Posterior vena cava (tissue), 2 donors: ENCODE data around the gene ACTR5. TPM values are rescaled to one million over a fixed set of nuclear protein-coding genes. Genes with fewer than 3 reads are reported as not detected.
A peak's percentile ranks its signal among the peaks of the same experiment; 100 is the strongest.

Experiments
- DNase-seq: peaks from one replicate; pipeline ENCODE4 v3.0.0-alpha.2; 2020; ENCODE audit warnings: low spot score
- intact Hi-C, 2 donors: fragments of 100-400 bp; cut with DNase I; formaldehyde crosslinking; loops; one replicate each; pipeline versions ENCODE4 v1.14.1 to v1.14.2; 2022 to 2023
- total RNA-seq, 2 donors: library from RNA; stranded (reverse); fragmentation: NEBNext Ultra II Directional; extraction: Animal tissue kit (Norgen Biotek cat#: 25700); gene quantifications; one replicate each; pipeline ENCODE4 v1.2.1, GENCODE V29; 2021
- donor health status: DM: yes; HTN: yes; CAD: no.
- donor health status: DM: yes; HTN: yes; CAD: no.

The ACTR5 gene
- total RNA-seq, 2 donors from 2014 or later, result 5.1 to 5.8 TPM

GRCh38 chr20:38727607-38728190 lies 20.6 kb upstream of the ACTR5 start:
- intact Hi-C loops, result no loop called here
- DNase-seq, result no peak

- intact Hi-C loops, result no loop called here
Measured at GRCh38 chr20:38728191-38728781, 20.0 kb upstream of the ACTR5 start.

GRCh38 chr20:38728911-38729642 lies 19.2 kb upstream of the ACTR5 start:
- no peak for DNase-seq
- intact Hi-C loops, result no loop called here

More at GRCh38 chr20:38728191-38728781, 20.0 kb upstream of the ACTR5 start:
- no peak for DNase-seq

GRCh38 chr20:38729767-38730166 lies 18.5 kb upstream of the ACTR5 start:
- no peak for DNase-seq
- intact Hi-C loops, result no loop called here

- DNase-seq, result no peak
- intact Hi-C loops, result no loop called here
Measured at GRCh38 chr20:38730167-38730988, 17.9 kb upstream of the ACTR5 start.

- peak; percentile 92 for DNase-seq
- intact Hi-C loops, result no loop called here
Measured at GRCh38 chr20:38730989-38731737, 17.1 kb upstream of the ACTR5 start.

- DNase-seq, result no peak
- intact Hi-C loops, result no loop called here
Measured at GRCh38 chr20:38731738-38732113, 16.5 kb upstream of the ACTR5 start.

- intact Hi-C loops, result no loop called here
- no peak for DNase-seq
Measured at GRCh38 chr20:38732981-38733380, 15.3 kb upstream of the ACTR5 start.

GRCh38 chr20:38735172-38735571 lies 13.1 kb upstream of the ACTR5 start:
- no peak for DNase-seq
- intact Hi-C loops, result no loop called here

GRCh38 chr20:38737887-38738286 lies 10.4 kb upstream of the ACTR5 start:
- intact Hi-C loops, result no loop called here
- no peak for DNase-seq

- intact Hi-C loops, result loop anchor here in 1 of 2 donors (5.0 kb wide), 1 partner anchor 473 kb away; no protein-coding TSS in a partner anchor
- DNase-seq, result no peak
Measured at GRCh38 chr20:38745757-38746156, 2.5 kb upstream of the ACTR5 start.

GRCh38 chr20:38747495-38748096 lies 664 bp upstream of the ACTR5 start:
- intact Hi-C loops, result loop anchor here in 1 of 2 donors (5.0 kb wide), 1 partner anchor 475 kb away; no protein-coding TSS in a partner anchor
- DNase-seq, result no peak

- intact Hi-C loops, result loop anchor here in 1 of 2 donors (5.0 kb wide), 1 partner anchor 477 kb away; no protein-coding TSS in a partner anchor
- DNase-seq, result no peak
Measured at GRCh38 chr20:38748861-38749149, 545 bp downstream of the ACTR5 start.

GRCh38 chr20:38751360-38751976 lies 3.2 kb downstream of the ACTR5 start:
- DNase-seq, result no peak
- intact Hi-C loops, result no loop called here

GRCh38 chr20:38752029-38752428 lies 3.8 kb downstream of the ACTR5 start:
- no peak for DNase-seq
- intact Hi-C loops, result no loop called here

- DNase-seq, result no peak
- intact Hi-C loops, result no loop called here
Measured at GRCh38 chr20:38754924-38755323, 6.7 kb downstream of the ACTR5 start.

GRCh38 chr20:38755324-38755910 lies 7.2 kb downstream of the ACTR5 start:
- DNase-seq, result no peak
- intact Hi-C loops, result no loop called here

- intact Hi-C loops, result no loop called here
Measured at GRCh38 chr20:38757145-38757775, 9.0 kb downstream of the ACTR5 start.

More at GRCh38 chr20:38757145-38757775, 9.0 kb downstream of the ACTR5 start:
- DNase-seq, result no peak
